ENCODE measurements around the gene POLD2. TPM values are rescaled to one million over a fixed set of nuclear protein-coding genes. Genes with fewer than 3 reads are reported as not detected.

The POLD2 gene
- total and polyA plus RNA-seq, 2 donors from 2014 or later, result 60.0 to 119 TPM

DNA sequence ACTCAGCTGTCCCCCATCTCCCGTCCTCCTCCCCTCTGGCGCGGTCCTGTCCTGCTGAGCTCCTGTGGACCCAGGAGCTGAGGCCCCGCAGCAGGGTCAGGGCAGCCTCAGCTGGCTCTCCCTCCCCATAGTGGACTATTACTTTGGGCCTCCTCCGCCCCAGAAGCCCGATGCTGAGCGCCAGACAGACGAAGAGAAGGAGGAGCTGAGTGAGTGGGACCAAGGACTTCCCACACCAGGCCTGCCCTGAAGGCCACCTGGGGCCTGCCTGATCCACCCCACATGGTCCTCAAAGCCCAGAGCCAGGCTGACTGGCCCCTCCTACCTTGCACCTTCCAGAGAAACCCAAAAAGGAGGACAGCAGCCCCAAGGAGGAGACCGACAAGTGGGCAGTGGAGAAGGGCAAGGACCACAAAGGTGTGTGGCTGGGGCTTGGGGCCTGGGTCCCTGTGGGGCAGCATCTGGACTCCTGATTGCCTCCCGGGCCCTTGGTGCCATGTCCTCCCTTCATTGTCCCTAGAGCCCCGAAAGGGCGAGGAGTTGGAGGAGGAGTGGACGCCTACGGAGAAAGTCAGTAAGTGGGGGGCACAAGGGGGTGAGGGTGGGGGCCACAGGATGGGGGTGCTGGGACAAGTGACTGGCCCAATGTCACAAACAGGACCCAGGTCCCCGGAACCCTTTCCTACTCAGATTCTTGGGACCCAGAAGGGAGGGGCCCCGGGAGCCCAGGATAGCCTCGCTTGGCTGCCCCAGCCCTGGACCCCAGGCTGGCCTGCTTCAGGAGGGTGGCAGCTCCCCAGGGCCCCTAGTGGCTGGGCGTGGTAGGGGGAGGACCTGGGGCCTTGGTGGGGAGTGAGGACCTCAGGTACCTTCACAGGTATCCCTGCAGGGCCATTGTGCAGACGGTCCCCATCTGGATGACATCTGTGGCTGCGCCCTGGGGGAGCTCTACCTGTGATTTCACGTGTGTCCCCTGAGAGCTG lies 14.3 kb downstream of the POLD2 start:
- intact Hi-C loops (cut with DNase I), result no loop called here
- no peaks in the 10 kb centered on the region for H3K36me3 ChIP-seq (ENCODE audit: control insufficient read depth in 2 of 3, insufficient read depth in 3 of 3, low read length in 3 of 3)
- no peak overlapping the region for H3K9ac ChIP-seq (ENCODE audit: low read length in 3 of 3)
- no peak overlapping the region for H3K4me3 ChIP-seq (ENCODE audit: low read length in 3 of 3)
- no peaks in the 10 kb centered on the region for H3K9me3 ChIP-seq (ENCODE audit: control insufficient read depth in 2 of 3, insufficient read depth in 1 of 3, low read length in 3 of 3)
- no peaks in the 10 kb centered on the region for H3K4me1 ChIP-seq (ENCODE audit: control insufficient read depth in 2 of 3, insufficient read depth in 2 of 3, low read depth in 1 of 3, low read length in 3 of 3)
- TF ChIP-seq CTCF (IDR thresholded peaks at IDR 0.05; ENCODE audit: borderline replicate concordance, extremely low read depth, insufficient read depth), result no peak
- peak in 1 of 5 donors; percentile 68 for DNase-seq
- FAIRE-seq, result no peak
- no peak overlapping the region for H3K27ac ChIP-seq (ENCODE audit: low read depth in 2 of 2, low read length in 2 of 2)
- H3K27me3 ChIP-seq (ENCODE audit: control insufficient read depth, insufficient read depth, low read length), result no peaks in the 10 kb centered on the region

- no peak for TF ChIP-seq CTCF (IDR thresholded peaks at IDR 0.05; ENCODE audit: borderline replicate concordance, extremely low read depth, insufficient read depth)
- intact Hi-C loops (cut with DNase I), result no loop called here
- FAIRE-seq, result no peak
- peak in 1 of 5 donors; percentile 73 for DNase-seq
- Histone ChIP-seq H3K27ac (ENCODE audit: low read depth in 2 of 2, low read length in 2 of 2) (no peak overlapping the region), H3K4me1 (ENCODE audit: control insufficient read depth in 2 of 3, insufficient read depth in 2 of 3, low read depth in 1 of 3, low read length in 3 of 3) (peaks cover 0 to 2% (median 0%) of the 10 kb centered on the region in 3 donors), H3K9me3 (ENCODE audit: control insufficient read depth in 2 of 3, insufficient read depth in 1 of 3, low read length in 3 of 3) (no peaks in the 10 kb centered on the region), H3K27me3 (ENCODE audit: control insufficient read depth, insufficient read depth, low read length) (no peaks in the 10 kb centered on the region), H3K4me3 (ENCODE audit: low read length in 3 of 3) (no peak overlapping the region), H3K36me3 (ENCODE audit: control insufficient read depth in 2 of 3, insufficient read depth in 3 of 3, low read length in 3 of 3) (no peaks in the 10 kb centered on the region), H3K9ac (ENCODE audit: low read length in 3 of 3) (no peak overlapping the region)
These were observed 15.2 kb downstream of the POLD2 start for GRCh38 chr7:44107961-44108767.

GRCh38 chr7:44107116-44107960 lies 16.0 kb downstream of the POLD2 start:
- FAIRE-seq (no peak), DNase-seq (peak in 1 of 5 donors; percentile 66)
- Histone ChIP-seq H3K36me3 (ENCODE audit: control insufficient read depth in 2 of 3, insufficient read depth in 3 of 3, low read length in 3 of 3) (no peaks in the 10 kb centered on the region), H3K9ac (ENCODE audit: low read length in 3 of 3) (peak overlapping the region in 1 of 3 donors; percentile 24), H3K9me3 (ENCODE audit: control insufficient read depth in 2 of 3, insufficient read depth in 1 of 3, low read length in 3 of 3) (no peaks in the 10 kb centered on the region), H3K4me1 (ENCODE audit: control insufficient read depth in 2 of 3, insufficient read depth in 2 of 3, low read depth in 1 of 3, low read length in 3 of 3) (peaks cover 0 to 5% (median 5%) of the 10 kb centered on the region in 3 donors), H3K4me3 (ENCODE audit: low read length in 3 of 3) (no peak overlapping the region), H3K27ac (ENCODE audit: low read depth in 2 of 2, low read length in 2 of 2) (no peak overlapping the region), H3K27me3 (ENCODE audit: control insufficient read depth, insufficient read depth, low read length) (no peaks in the 10 kb centered on the region)
- TF ChIP-seq CTCF (IDR thresholded peaks at IDR 0.05; ENCODE audit: borderline replicate concordance, extremely low read depth, insufficient read depth), result no peak
- intact Hi-C loops (cut with DNase I), result no loop called here
